H9 (cell line): ENCODE results near the gene UBN1. TPM values are rescaled to one million over a fixed set of nuclear protein-coding genes. Genes with fewer than 3 reads are reported as not detected.

ENCODE experiments used
- DNase-seq: peaks from one replicate; pipeline ENCODE4 v3.0.0-alpha.2; 2017
- H2AFZ ChIP-seq: one replicate; pipeline ENCODE4 v1.6.1; 2013; ENCODE audit warnings: mild to moderate bottlenecking, low read length, control low read depth, moderate library complexity
- H2AK5ac ChIP-seq: 2 replicates; pipeline ENCODE4 v1.6.1; 2013; ENCODE audit warnings: low read length, control low read depth, mixed read lengths; ENCODE audit not compliant: insufficient read length
- H2BK120ac ChIP-seq: one replicate; pipeline ENCODE4 v1.6.1; 2013; ENCODE audit warnings: low read depth, mild to moderate bottlenecking, low read length, control low read depth, inconsistent platforms; ENCODE audit not compliant: poor library complexity, severe bottlenecking
- H2BK12ac ChIP-seq: 2 replicates; pipeline ENCODE4 v1.6.1; 2013; ENCODE audit warnings: low read length, control low read depth, mixed read lengths, low read depth; ENCODE audit not compliant: insufficient read length
- H2BK15ac ChIP-seq: 2 replicates; pipeline ENCODE4 v1.6.1; 2013; ENCODE audit warnings: low read depth, low read length, control low read depth
- H2BK20ac ChIP-seq: one replicate; pipeline ENCODE4 v1.6.1; 2013; ENCODE audit warnings: low read depth, mild to moderate bottlenecking, low read length, control low read depth, inconsistent platforms; ENCODE audit not compliant: poor library complexity, severe bottlenecking
- H2BK5ac ChIP-seq: 2 replicates; pipeline ENCODE4 v1.6.1; 2013; ENCODE audit warnings: low read length, control low read depth, mixed read lengths; ENCODE audit not compliant: insufficient read length
- H3K14ac ChIP-seq: 2 replicates; pipeline ENCODE4 v1.6.1; 2013; ENCODE audit warnings: low read length, control low read depth; ENCODE audit not compliant: insufficient read depth
- H3K18ac ChIP-seq: 2 replicates; pipeline ENCODE4 v1.6.1; 2013; ENCODE audit warnings: low read depth, mild to moderate bottlenecking, mixed read lengths, low read length, control low read depth; ENCODE audit not compliant: insufficient read length
- H3K23ac ChIP-seq: 2 replicates; pipeline ENCODE4 v1.6.1; 2013; ENCODE audit warnings: low read length, control low read depth, mixed read lengths, low read depth; ENCODE audit not compliant: insufficient read length
- H3K23me2 ChIP-seq: 2 replicates; pipeline ENCODE4 v1.6.1; 2013; ENCODE audit warnings: low read depth, mild to moderate bottlenecking, mixed read lengths, low read length, control low read depth; ENCODE audit not compliant: insufficient read length, poor library complexity, severe bottlenecking
- H3K27ac ChIP-seq: 2 replicates; pipeline ENCODE4 v1.5.1; 2013; ENCODE audit warnings: low read length, control low read depth, mixed read lengths, low read depth; ENCODE audit not compliant: insufficient read length
- H3K27me3 ChIP-seq: 2 replicates; pipeline ENCODE4 v1.6.1; 2013; ENCODE audit warnings: low read length, control low read depth, inconsistent platforms; ENCODE audit not compliant: insufficient read depth
- H3K4ac ChIP-seq: 2 replicates; pipeline ENCODE4 v1.6.1; 2013; ENCODE audit warnings: low read depth, mild to moderate bottlenecking, control low read depth, inconsistent platforms, low read length, moderate library complexity
- H3K4me1 ChIP-seq: 2 replicates; pipeline ENCODE4 v1.6.1; 2013; ENCODE audit warnings: low read length, control low read depth, inconsistent platforms; ENCODE audit not compliant: insufficient read depth
- H3K4me2 ChIP-seq: 2 replicates; pipeline ENCODE4 v1.6.1; 2013; ENCODE audit warnings: low read length, control low read depth, mixed read lengths; ENCODE audit not compliant: insufficient read length, insufficient read depth
- H3K56ac ChIP-seq: 2 replicates; pipeline ENCODE4 v1.6.1; 2013; ENCODE audit warnings: low read depth, mild to moderate bottlenecking, mixed read lengths, low read length, control low read depth; ENCODE audit not compliant: insufficient read length
- H3K79me1 ChIP-seq: 2 replicates; pipeline ENCODE4 v1.6.1; 2013; ENCODE audit warnings: low read depth, mild to moderate bottlenecking, moderate library complexity, low read length, control low read depth, inconsistent platforms; ENCODE audit not compliant: insufficient read depth, poor library complexity, severe bottlenecking
- H3K79me2 ChIP-seq: 2 replicates; pipeline ENCODE4 v1.6.1; 2013; ENCODE audit warnings: low read length, control low read depth, inconsistent platforms; ENCODE audit not compliant: insufficient read depth
- H3K9ac ChIP-seq: 2 replicates; pipeline ENCODE4 v1.6.1; 2013; ENCODE audit warnings: low read length, control low read depth, mixed read lengths; ENCODE audit not compliant: insufficient read length; ENCODE audit errors: extremely low read depth
- H3K9me3 ChIP-seq: one replicate; pipeline ENCODE4 v1.6.1; 2013; ENCODE audit warnings: low read depth, low read length, inconsistent platforms; ENCODE audit not compliant: control insufficient read depth
- H3T11ph ChIP-seq: one replicate; pipeline ENCODE4 v1.6.1; 2013; ENCODE audit warnings: mild to moderate bottlenecking, low read length, control low read depth, inconsistent platforms
- H4K20me1 ChIP-seq: one replicate; pipeline ENCODE4 v1.6.1; 2013; ENCODE audit not compliant: control insufficient read depth, insufficient read length, insufficient read depth
- H4K5ac ChIP-seq: 2 replicates; pipeline ENCODE4 v1.6.1; 2013; ENCODE audit warnings: low read depth, mild to moderate bottlenecking, mixed read lengths, low read length, control low read depth; ENCODE audit not compliant: insufficient read length
- H4K8ac ChIP-seq: replicated peaks from 2 replicates; pipeline ENCODE4 v1.6.1; 2013; ENCODE audit warnings: low read length, control low read depth, mixed read lengths, low read depth; ENCODE audit not compliant: insufficient read length
- H4K91ac ChIP-seq: 2 replicates; pipeline ENCODE4 v1.6.1; 2013; ENCODE audit warnings: low read depth, mild to moderate bottlenecking, moderate library complexity, mixed read lengths, low read length, control low read depth; ENCODE audit not compliant: insufficient read length
- H3K27ac Mint-ChIP-seq, 3 experiments: 2 replicates in 2 of 3; 3 replicates in 1 of 3; pipeline ENCODE4 v1.8.0; 2020 to 2021; ENCODE audit warnings: mixed read lengths in 3 of 3, mild to moderate bottlenecking in 1 of 3, moderate library complexity in 1 of 3
- H3K27me3 Mint-ChIP-seq: 2 replicates; pipeline ENCODE4 v1.8.0; 2021; ENCODE audit warnings: low read depth, mild to moderate bottlenecking, moderate library complexity, mixed read lengths
- H3K36me3 Mint-ChIP-seq, 3 experiments: 2 replicates in 2 of 3; 3 replicates in 1 of 3; pipeline ENCODE4 v1.8.0; 2020 to 2021; ENCODE audit warnings: low read depth in 3 of 3, mixed read lengths in 3 of 3; ENCODE audit not compliant: insufficient read depth in 1 of 3
- H3K4me1 Mint-ChIP-seq, 2 experiments: 2 replicates each; pipeline ENCODE4 v1.8.0; 2020; ENCODE audit warnings: mixed read lengths in 2 of 2
- H3K4me3 Mint-ChIP-seq, 2 experiments: 2 replicates in 1 of 2; 3 replicates in 1 of 2; pipeline ENCODE4 v1.8.0; 2020 to 2021; ENCODE audit warnings: mild to moderate bottlenecking in 2 of 2, mixed read lengths in 2 of 2, moderate library complexity in 1 of 2
- H3K9me3 Mint-ChIP-seq, 2 experiments: 2 replicates in 1 of 2; 3 replicates in 1 of 2; pipeline ENCODE4 v1.8.0; 2020; ENCODE audit warnings: mild to moderate bottlenecking in 2 of 2, mixed read lengths in 2 of 2, moderate library complexity in 1 of 2
- WGBS: extraction: QIAGEN DNeasy Blood & Tissue Kit; methylation state at CpG from one replicate; pipeline ENCODE4 v1.1.7; 2013; ENCODE audit warnings: missing lambda C conversion rate, low lambda C conversion rate, mixed read lengths; ENCODE audit not compliant: insufficient read length; ENCODE audit errors: extremely low coverage; 5-methylcytosine and 5-hydroxymethylcytosine counted together
- total RNA-seq: library from RNA; stranded (reverse); gene quantifications from 2 replicates; pipeline ENCODE4 v1.2.1, GENCODE V29; 2021
- TF ChIP-seq, protein P1 (sequence below): fragments of 200-600 bp; sonication (generic); conservative IDR thresholded peaks from 3 replicates; pipeline ENCODE4 v1.8.0; 2021; ENCODE audit warnings: antibody characterized with exemption, mild to moderate bottlenecking

Gene UBN1
- total RNA-seq, 1 experiment from 2014 or later, result 55.2 TPM

- Mint-ChIP-seq H3K4me1 (peaks cover 36 to 39% of the 10 kb centered on the region in 2 experiments), H3K27me3 (no peaks in the 10 kb centered on the region; the same call in 1 of the 2 replicates), H3K27ac (peak overlapping the region in 2 of 3 experiments; percentile 86 to 89; a peak in 5 of 7 replicates), H3K9me3 (peaks cover 8 to 9% of the 10 kb centered on the region in 2 experiments), H3K4me3 (no peak overlapping the region), H3K36me3 (peaks cover 6 to 17% (median 10%) of the 10 kb centered on the region in 3 experiments)
- no peak overlapping the region for H2AK5ac ChIP-seq
- TF ChIP-seq, protein P1, sequence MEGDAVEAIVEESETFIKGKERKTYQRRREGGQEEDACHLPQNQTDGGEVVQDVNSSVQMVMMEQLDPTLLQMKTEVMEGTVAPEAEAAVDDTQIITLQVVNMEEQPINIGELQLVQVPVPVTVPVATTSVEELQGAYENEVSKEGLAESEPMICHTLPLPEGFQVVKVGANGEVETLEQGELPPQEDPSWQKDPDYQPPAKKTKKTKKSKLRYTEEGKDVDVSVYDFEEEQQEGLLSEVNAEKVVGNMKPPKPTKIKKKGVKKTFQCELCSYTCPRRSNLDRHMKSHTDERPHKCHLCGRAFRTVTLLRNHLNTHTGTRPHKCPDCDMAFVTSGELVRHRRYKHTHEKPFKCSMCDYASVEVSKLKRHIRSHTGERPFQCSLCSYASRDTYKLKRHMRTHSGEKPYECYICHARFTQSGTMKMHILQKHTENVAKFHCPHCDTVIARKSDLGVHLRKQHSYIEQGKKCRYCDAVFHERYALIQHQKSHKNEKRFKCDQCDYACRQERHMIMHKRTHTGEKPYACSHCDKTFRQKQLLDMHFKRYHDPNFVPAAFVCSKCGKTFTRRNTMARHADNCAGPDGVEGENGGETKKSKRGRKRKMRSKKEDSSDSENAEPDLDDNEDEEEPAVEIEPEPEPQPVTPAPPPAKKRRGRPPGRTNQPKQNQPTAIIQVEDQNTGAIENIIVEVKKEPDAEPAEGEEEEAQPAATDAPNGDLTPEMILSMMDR, result no peak
- no peaks in the 10 kb centered on the region for H3K23me2 ChIP-seq
- H3K27me3 ChIP-seq, result no peaks in the 10 kb centered on the region
- H2AFZ ChIP-seq, result no peak overlapping the region
- H3K56ac ChIP-seq, result no peak overlapping the region
- H3K23ac ChIP-seq, result no peak overlapping the region
- H2BK20ac ChIP-seq, result no peak overlapping the region
- H3K27ac ChIP-seq, result no peak overlapping the region
- no peak overlapping the region for H3K18ac ChIP-seq
- H3K4ac ChIP-seq, result no peak overlapping the region
- H3K14ac ChIP-seq, result no peak overlapping the region
- peaks cover 6% of the 10 kb centered on the region for H3K4me1 ChIP-seq
- H2BK12ac ChIP-seq, result no peak overlapping the region
- H2BK15ac ChIP-seq, result no peak overlapping the region
- no peaks in the 10 kb centered on the region for H3K79me1 ChIP-seq
- no peak overlapping the region for H4K8ac ChIP-seq
- no peaks in the 10 kb centered on the region for H4K20me1 ChIP-seq
- H3T11ph ChIP-seq, result no peak overlapping the region
- DNase-seq, result no peak
- H3K9me3 ChIP-seq, result no peaks in the 10 kb centered on the region
- no CpG with 5 or more reads among the region's 18 CpGs for WGBS
- no peak overlapping the region for H3K9ac ChIP-seq
- no peak overlapping the region for H2BK5ac ChIP-seq
- no peak overlapping the region for H4K5ac ChIP-seq
- H3K79me2 ChIP-seq, result no peaks in the 10 kb centered on the region
- H4K91ac ChIP-seq, result no peak overlapping the region
- H3K4me2 ChIP-seq, result no peak overlapping the region
- no peak overlapping the region for H2BK120ac ChIP-seq
Measured at GRCh38 chr16:4922721-4923342, 75.6 kb downstream of the UBN1 start.
